OCI-LY1 (cell line): ENCODE data around the gene PPP1R7.

ENCODE experiments used
- H2AFZ ChIP-seq: fragments of 200-600 bp; sonication (generic), shearing (Covaris generic); 2 replicates; pipeline ENCODE4 v1.6.0; 2014; ENCODE audit warnings: antibody characterized with exemption, mild to moderate bottlenecking, low read length
- H3F3A ChIP-seq: fragments of 200-600 bp; sonication (generic), shearing (Covaris generic); 2 replicates; pipeline ENCODE4 v1.6.0; 2014; ENCODE audit warnings: mild to moderate bottlenecking, antibody characterized with exemption, low read length, moderate library complexity; ENCODE audit not compliant: insufficient read depth
- H3K27ac ChIP-seq: fragments of 200-600 bp; sonication (generic); 2 replicates; pipeline ENCODE4 v1.5.1; 2014; ENCODE audit warnings: low read length, mixed run types, mild to moderate bottlenecking, low read depth; ENCODE audit not compliant: poor library complexity, severe bottlenecking
- H3K27me3 ChIP-seq: fragments of 200-600 bp; sonication (generic); 2 replicates; pipeline ENCODE4 v1.6.0; 2014; ENCODE audit warnings: antibody characterized with exemption, mild to moderate bottlenecking, low read length, moderate library complexity; ENCODE audit not compliant: insufficient read depth
- H3K36me3 ChIP-seq: fragments of 200-600 bp; sonication (generic); 2 replicates; pipeline ENCODE4 v1.6.1; 2014; ENCODE audit warnings: mild to moderate bottlenecking, antibody characterized with exemption, low read length, moderate library complexity, mixed read lengths; ENCODE audit not compliant: insufficient read depth
- H3K4me1 ChIP-seq: fragments of 200-600 bp; sonication (generic); 2 replicates; pipeline ENCODE4 v1.5.1; 2014; ENCODE audit warnings: mild to moderate bottlenecking, low read length, moderate library complexity; ENCODE audit not compliant: insufficient read depth, severe bottlenecking
- H3K4me2 ChIP-seq: fragments of 200-600 bp; sonication (generic), shearing (Covaris generic); 2 replicates; pipeline ENCODE4 v1.6.1; 2014; ENCODE audit warnings: low read length
- H3K4me3 ChIP-seq: fragments of 200-600 bp; sonication (generic); 2 replicates; pipeline ENCODE4 v1.5.1; 2014; ENCODE audit warnings: low read length, low read depth, mild to moderate bottlenecking, mixed read lengths; ENCODE audit not compliant: poor library complexity, severe bottlenecking
- H3K79me2 ChIP-seq: fragments of 200-600 bp; shearing (Covaris generic); 2 replicates; pipeline ENCODE4 v1.6.1; 2016; ENCODE audit warnings: mixed run types, low read length, mixed read lengths; ENCODE audit not compliant: insufficient read depth
- H3K9ac ChIP-seq: fragments of 200-600 bp; sonication (generic), shearing (Covaris generic); 2 replicates; pipeline ENCODE4 v1.6.1; 2014; ENCODE audit warnings: mild to moderate bottlenecking, low read length, mixed read lengths
- H3K9me2 ChIP-seq: fragments of 200-600 bp; sonication (generic), shearing (Covaris generic); 2 replicates; pipeline ENCODE4 v1.6.1; 2014; ENCODE audit warnings: low read depth, mild to moderate bottlenecking, low read length, mixed read lengths
- H3K9me3 ChIP-seq: fragments of 200-600 bp; shearing (Covaris generic); 2 replicates; pipeline ENCODE4 v1.6.1; 2014; ENCODE audit warnings: low read length, mixed read lengths
- H4K20me1 ChIP-seq: fragments of 200-600 bp; sonication (generic), shearing (Covaris generic); 2 replicates; pipeline ENCODE4 v1.6.0; 2016; ENCODE audit warnings: mild to moderate bottlenecking, low read length; ENCODE audit not compliant: insufficient read depth
- CTCF ChIP-seq: fragments of 200-600 bp; sonication (generic), shearing (Covaris generic); IDR thresholded peaks from 2 replicates; pipeline ENCODE4 v1.5.1; 2017; ENCODE audit warnings: mild to moderate bottlenecking, antibody characterized with exemption, low read length, moderate library complexity, mixed read lengths
- EZH2 ChIP-seq: fragments of 200-600 bp; sonication (generic), shearing (Covaris generic); IDR thresholded peaks from 2 replicates; pipeline ENCODE4 v1.8.0; 2017; ENCODE audit warnings: borderline replicate concordance, mixed run types, mild to moderate bottlenecking, antibody characterized with exemption, low read length, moderate library complexity, mixed read lengths

The PPP1R7 gene

GRCh38 chr2:241213567-241213966, 63.3 kb downstream of the PPP1R7 start:
- no peak overlapping the region for H2AFZ ChIP-seq
- H4K20me1 ChIP-seq: no peaks in the 10 kb centered on the region
- no peak overlapping the region for H3K9ac ChIP-seq
- no peaks in the 10 kb centered on the region for H3K9me3 ChIP-seq
- peaks cover 9% of the 10 kb centered on the region for H3K4me1 ChIP-seq
- H3K36me3 ChIP-seq: no peaks in the 10 kb centered on the region
- H3K4me2 ChIP-seq: no peak overlapping the region
- no peaks in the 10 kb centered on the region for H3F3A ChIP-seq
- peaks cover 3% of the 10 kb centered on the region; the same call in 1 of the 2 replicates for H3K27me3 ChIP-seq
- no peak overlapping the region for H3K4me3 ChIP-seq
- H3K9me2 ChIP-seq: no peaks in the 10 kb centered on the region
- no peaks in the 10 kb centered on the region for H3K79me2 ChIP-seq
- TF ChIP-seq EZH2 (no peak), CTCF (no peak)
- H3K27ac ChIP-seq: no peak overlapping the region

- Histone ChIP-seq H3K4me2 (no peak overlapping the region), H2AFZ (no peak overlapping the region), H3F3A (0 out of 2 replicates have a peak, but pooled peaks cover 3% of the 10 kb centered on the region), H4K20me1 (no peaks in the 10 kb centered on the region), H3K9ac (no peak overlapping the region), H3K9me3 (no peaks in the 10 kb centered on the region), H3K4me3 (no peak overlapping the region), H3K27ac (no peak overlapping the region), H3K79me2 (no peaks in the 10 kb centered on the region), H3K9me2 (no peaks in the 10 kb centered on the region), H3K36me3 (no peaks in the 10 kb centered on the region), H3K4me1 (peaks cover 15% of the 10 kb centered on the region), H3K27me3 (peaks cover 3% of the 10 kb centered on the region; the same call in 1 of the 2 replicates)
- TF ChIP-seq CTCF (no peak), EZH2 (no peak)
Measured at GRCh38 chr2:241214209-241214608, 63.9 kb downstream of the PPP1R7 start.

GRCh38 chr2:241214766-241215165, 64.5 kb downstream of the PPP1R7 start:
- Histone ChIP-seq H3K4me3 (no peak overlapping the region), H3K36me3 (no peaks in the 10 kb centered on the region)
- TF ChIP-seq EZH2: no peak
- no peak for TF ChIP-seq CTCF

More at GRCh38 chr2:241214766-241215165, 64.5 kb downstream of the PPP1R7 start:
- H4K20me1 ChIP-seq: no peaks in the 10 kb centered on the region
- H3K27ac ChIP-seq: no peak overlapping the region
- no peak overlapping the region for H3K9ac ChIP-seq
- H3F3A ChIP-seq: 0 out of 2 replicates have a peak, but pooled peaks cover 4% of the 10 kb centered on the region
- peaks cover 17% of the 10 kb centered on the region for H3K4me1 ChIP-seq
- H3K79me2 ChIP-seq: no peaks in the 10 kb centered on the region
- H3K9me2 ChIP-seq: no peaks in the 10 kb centered on the region
- H2AFZ ChIP-seq: no peak overlapping the region
- 0 out of 2 replicates have a peak, but pooled peaks cover under 1% of the 10 kb centered on the region for H3K9me3 ChIP-seq
- peaks cover 3% of the 10 kb centered on the region; the same call in 1 of the 2 replicates for H3K27me3 ChIP-seq
- H3K4me2 ChIP-seq: no peak overlapping the region
